ENCODE results near the gene THTPA. TPM values are rescaled to one million over a fixed set of nuclear protein-coding genes. Genes with fewer than 3 reads are reported as not detected.
A peak's percentile ranks its signal among the peaks of the same experiment; 100 is the strongest.

The THTPA gene
- total and polyA plus RNA-seq, 9 of the 15 experiments (the other 6 are each of a cell fraction or from before 2014, with no cell fraction given) = 2.4 to 8.7 (median 5.2) TPM

GRCh38 chr14:23564876-23565275 is 8.8 kb downstream of the THTPA start:
- FAIRE-seq = no peak
- POLR2A ChIA-PET = no interaction called here
- intact Hi-C loops (cut with micrococcal nuclease) = loop anchor here (5.0 kb wide), 1 partner anchor 443 kb away; no protein-coding TSS in a partner anchor

GRCh38 chr14:23565626-23566025 is 9.6 kb downstream of the THTPA start:
- ChIA-PET POLR2A (no interaction called here), CTCF (ENCODE audit: low intra/inter-chr PET ratio) (no interaction called here)
- Histone ChIP-seq H3K36me3 (ENCODE audit: control insufficient read depth, insufficient read depth, low read length) (peaks cover 45% of the 10 kb centered on the region; the same call in 2 of the 3 replicates), H4K20me1 (replicated peaks; ENCODE audit: control insufficient read depth, insufficient read depth, low read length) (no peaks in the 10 kb centered on the region), H3K79me2 (ENCODE audit: control insufficient read depth, insufficient read depth, low read length) (peaks cover 10% of the 10 kb centered on the region; the same call in 2 of the 3 replicates), H3K4me1 (replicated peaks in 1 of 2; ENCODE audit: control insufficient read depth in 2 of 2, insufficient read depth in 2 of 2, low read length in 2 of 2) (peaks cover 12 to 31% of the 10 kb centered on the region in 2 experiments; a peak in 4 of 5 replicates), H3K9me1 (ENCODE audit: control insufficient read depth, insufficient read depth, low read length) (no peaks in the 10 kb centered on the region), H3K4me2 (ENCODE audit: insufficient read depth, low read length) (no peak overlapping the region), H3K27me3 (ENCODE audit: control insufficient read depth in 2 of 2, insufficient read depth in 2 of 2, low read length in 2 of 2) (no peaks in the 10 kb centered on the region), H3K27ac (ENCODE audit: extremely low read depth, low read depth, low read length) (no peak overlapping the region), H2AFZ (ENCODE audit: low read depth, low read length) (no peak overlapping the region), H3K4me3 (no peak overlapping the region), H3K9ac (ENCODE audit: insufficient read depth in 1 of 2, low read depth in 2 of 2, low read length in 2 of 2) (no peak overlapping the region), H3K9me3 (replicated peaks; ENCODE audit: control insufficient read depth, insufficient read depth, low read depth, low read length) (no peaks in the 10 kb centered on the region)
- in situ Hi-C loops (cut with MboI) = loop anchor here (10.0 kb wide), 1 partner anchor 301 kb away; no protein-coding TSS in a partner anchor
- ATAC-seq = no peak
- TF ChIP-seq POLR2G (IDR thresholded peaks at IDR 0.05; ENCODE audit: low read depth, low read length) (peak; percentile 30; the same call in 1 of the 2 replicates), TFAM (CRISPR knock-in tag; conservative IDR thresholded peaks at IDR 0.05) (no peak)
- intact Hi-C loops (cut with micrococcal nuclease) = no loop called here
- no peak for FAIRE-seq
- WGBS (ENCODE audit: insufficient coverage, low coverage, missing lambda C conversion rate) = 84% methylated on average over 7 of the region's 11 CpGs
- BruUV-seq (replicated peaks) = no TSS peak
- DNase-seq (ENCODE audit: extremely low read depth in 1 of 4, low spot score in 3 of 4) = no peak

More at GRCh38 chr14:23564876-23565275, 8.8 kb downstream of the THTPA start:
- Histone ChIP-seq H2AFZ (ENCODE audit: low read depth, low read length) (no peak overlapping the region), H3K4me3 (no peak overlapping the region), H3K9me3 (replicated peaks; ENCODE audit: control insufficient read depth, insufficient read depth, low read depth, low read length) (no peaks in the 10 kb centered on the region), H3K4me1 (replicated peaks in 1 of 2; ENCODE audit: control insufficient read depth in 2 of 2, insufficient read depth in 2 of 2, low read length in 2 of 2) (peaks cover 12 to 31% of the 10 kb centered on the region in 2 experiments; a peak in 4 of 5 replicates), H3K79me2 (ENCODE audit: control insufficient read depth, insufficient read depth, low read length) (peaks cover 10% of the 10 kb centered on the region; the same call in 2 of the 3 replicates), H4K20me1 (replicated peaks; ENCODE audit: control insufficient read depth, insufficient read depth, low read length) (0 out of 2 replicates have a peak, but pooled peaks cover under 1% of the 10 kb centered on the region), H3K9me1 (ENCODE audit: control insufficient read depth, insufficient read depth, low read length) (no peaks in the 10 kb centered on the region), H3K27me3 (ENCODE audit: control insufficient read depth in 2 of 2, insufficient read depth in 2 of 2, low read length in 2 of 2) (no peaks in the 10 kb centered on the region), H3K27ac (ENCODE audit: extremely low read depth, low read depth, low read length) (no peak overlapping the region), H3K9ac (ENCODE audit: insufficient read depth in 1 of 2, low read depth in 2 of 2, low read length in 2 of 2) (no peak overlapping the region), H3K36me3 (ENCODE audit: control insufficient read depth, insufficient read depth, low read length) (peaks cover 50% of the 10 kb centered on the region; the same call in 2 of the 3 replicates), H3K4me2 (ENCODE audit: insufficient read depth, low read length) (no peak overlapping the region)
- TF ChIP-seq DDX20 (tag; IDR thresholded peaks at IDR 0.05; ENCODE audit: low read depth) = no peak
- BruUV-seq (replicated peaks) = no TSS peak
- in situ Hi-C loops (cut with MboI) = loop anchor here (10.0 kb wide), 1 partner anchor 300 kb away; no protein-coding TSS in a partner anchor
- DNase-seq (ENCODE audit: extremely low read depth in 1 of 4, low spot score in 3 of 4) = no peak
- WGBS (ENCODE audit: insufficient coverage, low coverage, missing lambda C conversion rate) = 75% methylated on average over 7 of the region's 7 CpGs
- no peak for ATAC-seq
- CTCF ChIA-PET (ENCODE audit: low intra/inter-chr PET ratio) = no interaction called here
